Measurements from ENCODE around the gene VPS72. TPM values are rescaled to one million over a fixed set of nuclear protein-coding genes. Genes with fewer than 3 reads are reported as not detected.

Gene VPS72
- total RNA-seq, 1 experiment from 2014 or later = 71.5 TPM

DNA sequence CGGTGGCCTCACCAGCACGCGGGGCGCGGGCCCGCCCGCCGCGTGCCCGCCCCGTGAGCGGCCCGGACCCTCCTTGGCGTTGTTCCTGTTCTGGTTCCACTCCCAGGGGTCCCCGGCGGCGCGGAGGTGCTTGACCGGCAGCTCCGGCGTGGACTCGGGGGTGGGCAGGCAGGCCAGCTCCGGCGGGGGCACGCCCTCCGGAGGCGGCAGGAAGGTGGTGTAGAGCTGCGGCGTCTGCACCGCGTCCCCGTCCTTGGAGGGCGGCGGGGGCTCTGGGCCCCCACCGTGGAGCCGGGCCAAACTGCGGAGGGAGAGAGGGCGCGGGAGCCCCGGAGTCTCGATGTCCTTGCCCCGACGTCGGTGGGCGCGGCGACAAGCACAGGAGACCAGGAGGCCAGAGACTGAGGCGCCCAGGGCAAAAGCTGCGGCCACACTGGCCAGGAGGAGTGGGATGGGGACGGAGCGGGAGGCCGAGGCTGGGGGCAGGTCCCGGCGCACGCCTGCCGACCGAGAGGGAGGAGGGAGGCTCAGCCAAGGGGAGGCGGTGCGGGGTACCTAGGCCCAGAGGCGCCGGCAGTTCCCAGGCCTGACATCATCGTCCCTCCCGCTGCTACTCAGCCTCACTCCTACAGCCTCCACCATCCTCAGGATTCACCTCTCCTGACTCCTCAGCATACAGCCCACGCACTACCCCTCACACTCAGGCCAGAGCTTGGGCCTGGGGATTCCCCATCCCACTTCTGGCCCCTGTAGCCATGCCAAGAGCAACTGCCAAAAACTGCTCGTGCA, 56.8 kb downstream of the VPS72 start:
- H3K27ac ChIP-seq (ENCODE audit: low read length) = no peak overlapping the region
- no peaks in the 10 kb centered on the region for H3K9me3 ChIP-seq (ENCODE audit: control insufficient read depth, insufficient read depth, low read depth, low read length)
- TF ChIP-seq, protein P1, sequence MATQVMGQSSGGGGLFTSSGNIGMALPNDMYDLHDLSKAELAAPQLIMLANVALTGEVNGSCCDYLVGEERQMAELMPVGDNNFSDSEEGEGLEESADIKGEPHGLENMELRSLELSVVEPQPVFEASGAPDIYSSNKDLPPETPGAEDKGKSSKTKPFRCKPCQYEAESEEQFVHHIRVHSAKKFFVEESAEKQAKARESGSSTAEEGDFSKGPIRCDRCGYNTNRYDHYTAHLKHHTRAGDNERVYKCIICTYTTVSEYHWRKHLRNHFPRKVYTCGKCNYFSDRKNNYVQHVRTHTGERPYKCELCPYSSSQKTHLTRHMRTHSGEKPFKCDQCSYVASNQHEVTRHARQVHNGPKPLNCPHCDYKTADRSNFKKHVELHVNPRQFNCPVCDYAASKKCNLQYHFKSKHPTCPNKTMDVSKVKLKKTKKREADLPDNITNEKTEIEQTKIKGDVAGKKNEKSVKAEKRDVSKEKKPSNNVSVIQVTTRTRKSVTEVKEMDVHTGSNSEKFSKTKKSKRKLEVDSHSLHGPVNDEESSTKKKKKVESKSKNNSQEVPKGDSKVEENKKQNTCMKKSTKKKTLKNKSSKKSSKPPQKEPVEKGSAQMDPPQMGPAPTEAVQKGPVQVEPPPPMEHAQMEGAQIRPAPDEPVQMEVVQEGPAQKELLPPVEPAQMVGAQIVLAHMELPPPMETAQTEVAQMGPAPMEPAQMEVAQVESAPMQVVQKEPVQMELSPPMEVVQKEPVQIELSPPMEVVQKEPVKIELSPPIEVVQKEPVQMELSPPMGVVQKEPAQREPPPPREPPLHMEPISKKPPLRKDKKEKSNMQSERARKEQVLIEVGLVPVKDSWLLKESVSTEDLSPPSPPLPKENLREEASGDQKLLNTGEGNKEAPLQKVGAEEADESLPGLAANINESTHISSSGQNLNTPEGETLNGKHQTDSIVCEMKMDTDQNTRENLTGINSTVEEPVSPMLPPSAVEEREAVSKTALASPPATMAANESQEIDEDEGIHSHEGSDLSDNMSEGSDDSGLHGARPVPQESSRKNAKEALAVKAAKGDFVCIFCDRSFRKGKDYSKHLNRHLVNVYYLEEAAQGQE (IDR thresholded peaks at IDR 0.05; ENCODE audit: insufficient read depth in 1 of 2, low read depth in 2 of 2, low read length in 1 of 2) = no peak
- no peak for TF ChIP-seq POLR2AphosphoS5 (IDR thresholded peaks at IDR 0.05; ENCODE audit: low read depth, low read length)
- TF ChIP-seq, protein P2, sequence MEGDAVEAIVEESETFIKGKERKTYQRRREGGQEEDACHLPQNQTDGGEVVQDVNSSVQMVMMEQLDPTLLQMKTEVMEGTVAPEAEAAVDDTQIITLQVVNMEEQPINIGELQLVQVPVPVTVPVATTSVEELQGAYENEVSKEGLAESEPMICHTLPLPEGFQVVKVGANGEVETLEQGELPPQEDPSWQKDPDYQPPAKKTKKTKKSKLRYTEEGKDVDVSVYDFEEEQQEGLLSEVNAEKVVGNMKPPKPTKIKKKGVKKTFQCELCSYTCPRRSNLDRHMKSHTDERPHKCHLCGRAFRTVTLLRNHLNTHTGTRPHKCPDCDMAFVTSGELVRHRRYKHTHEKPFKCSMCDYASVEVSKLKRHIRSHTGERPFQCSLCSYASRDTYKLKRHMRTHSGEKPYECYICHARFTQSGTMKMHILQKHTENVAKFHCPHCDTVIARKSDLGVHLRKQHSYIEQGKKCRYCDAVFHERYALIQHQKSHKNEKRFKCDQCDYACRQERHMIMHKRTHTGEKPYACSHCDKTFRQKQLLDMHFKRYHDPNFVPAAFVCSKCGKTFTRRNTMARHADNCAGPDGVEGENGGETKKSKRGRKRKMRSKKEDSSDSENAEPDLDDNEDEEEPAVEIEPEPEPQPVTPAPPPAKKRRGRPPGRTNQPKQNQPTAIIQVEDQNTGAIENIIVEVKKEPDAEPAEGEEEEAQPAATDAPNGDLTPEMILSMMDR (IDR thresholded peaks at IDR 0.05) = no peak
- ChIA-PET POLR2A (no interaction called here), CTCF (no interaction called here)
- in situ Hi-C loops (cut with HindIII; ENCODE audit: low pct_unique_long_range_greater_than_20kb, low sequenced_read_pairs) (loop anchor here (5.0 kb wide), 1 partner anchor 36 kb away; no protein-coding TSS in a partner anchor), intact Hi-C loops (cut with micrococcal nuclease; ENCODE audit: unreplicated experiment) (no loop called here)
- no peaks in the 10 kb centered on the region for H3K4me1 ChIP-seq (ENCODE audit: control insufficient read depth, insufficient read depth, low read length)
- BruUV-seq (replicated peaks) = no TSS peak
- H3K36me3 ChIP-seq (ENCODE audit: control insufficient read depth, insufficient read depth, low read length) = no peaks in the 10 kb centered on the region
- no peak for DNase-seq (ENCODE audit: low read depth, low spot score)
- no peak for ATAC-seq
- H3K4me3 ChIP-seq (ENCODE audit: low read depth in 2 of 2, low read length in 2 of 2) = no peak overlapping the region
- no peaks in the 10 kb centered on the region for H3K27me3 ChIP-seq (ENCODE audit: control insufficient read depth, insufficient read depth, low read length)

DNA sequence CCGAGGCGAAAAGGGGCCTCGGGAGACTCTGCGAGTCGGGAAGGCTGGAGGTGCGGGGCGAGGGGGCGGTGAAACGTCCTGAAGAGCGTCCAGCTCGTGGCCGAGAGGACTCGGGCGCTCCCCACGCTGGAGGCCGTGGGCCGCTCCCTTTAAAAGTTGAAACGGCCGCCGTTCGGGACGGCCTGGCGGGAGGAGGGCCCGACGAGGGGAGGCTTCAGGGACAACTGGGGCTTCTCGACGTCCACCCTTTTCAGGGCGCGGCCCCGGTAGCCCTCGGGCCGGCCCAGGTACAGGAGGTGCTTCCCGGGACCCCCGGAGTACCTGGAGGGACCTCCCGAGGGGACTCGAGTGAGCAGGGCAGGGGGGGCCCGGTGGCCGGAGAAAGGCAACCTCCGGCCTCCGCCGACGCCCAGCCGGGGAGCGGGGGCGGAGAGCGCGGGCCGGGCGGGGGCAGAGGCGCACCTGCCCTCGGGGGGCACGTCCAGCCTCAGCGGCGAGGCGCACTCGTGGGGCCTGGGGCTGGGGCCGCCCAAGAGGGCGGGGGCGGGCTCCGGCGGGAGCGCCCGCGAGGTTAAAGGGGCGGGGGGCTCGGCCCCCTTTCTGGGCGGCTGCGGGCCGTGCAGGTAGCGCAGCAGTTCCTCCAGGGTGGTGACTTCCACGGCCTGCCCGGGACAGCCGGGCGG, 57.5 kb downstream of the VPS72 start:
- no TSS peak for BruUV-seq (replicated peaks)
- H3K4me3 ChIP-seq (ENCODE audit: low read depth in 2 of 2, low read length in 2 of 2) = no peak overlapping the region
- ChIA-PET POLR2A (no interaction called here), CTCF (no interaction called here)
- TF ChIP-seq TCF7L2 (IDR thresholded peaks at IDR 0.05; ENCODE audit: low read depth, low read length) (no peak), SIN3A (IDR thresholded peaks at IDR 0.05; ENCODE audit: borderline replicate concordance, insufficient read depth, low read depth, low read length) (no peak), POLR2AphosphoS5 (IDR thresholded peaks at IDR 0.05; ENCODE audit: low read depth, low read length) (no peak)
- TF ChIP-seq, protein P1 (IDR thresholded peaks at IDR 0.05; ENCODE audit: insufficient read depth in 1 of 2, low read depth in 2 of 2, low read length in 1 of 2) = no peak
- TF ChIP-seq, protein P2 (IDR thresholded peaks at IDR 0.05) = no peak
- no peaks in the 10 kb centered on the region for H3K27me3 ChIP-seq (ENCODE audit: control insufficient read depth, insufficient read depth, low read length)
- ATAC-seq (no peak), DNase-seq (ENCODE audit: low read depth, low spot score) (no peak)
- in situ Hi-C loops (cut with HindIII; ENCODE audit: low pct_unique_long_range_greater_than_20kb, low sequenced_read_pairs) (loop anchor here (5.0 kb wide), 1 partner anchor 35 kb away; no protein-coding TSS in a partner anchor), intact Hi-C loops (cut with micrococcal nuclease; ENCODE audit: unreplicated experiment) (no loop called here)
- H3K4me1 ChIP-seq (ENCODE audit: control insufficient read depth, insufficient read depth, low read length) = no peaks in the 10 kb centered on the region
- H3K9me3 ChIP-seq (ENCODE audit: control insufficient read depth, insufficient read depth, low read depth, low read length) = no peaks in the 10 kb centered on the region
- no peak overlapping the region for H3K27ac ChIP-seq (ENCODE audit: low read length)
- no peaks in the 10 kb centered on the region for H3K36me3 ChIP-seq (ENCODE audit: control insufficient read depth, insufficient read depth, low read length)

All from Panc1 (cell line).